H1 (cell line): Measurements from ENCODE around the gene HS6ST3. TPM values are rescaled to one million over a fixed set of nuclear protein-coding genes. Genes with fewer than 3 reads are reported as not detected.

Source experiments
- EP300 ChIP-seq, 2 experiments: IDR thresholded peaks; 1 replicate in 1 of 2; 2 replicates in 1 of 2; pipeline ENCODE4 v1.6.1; 2011 to 2012; ENCODE audit warnings: low read depth in 2 of 2, low read length in 2 of 2, mild to moderate bottlenecking in 2 of 2, borderline replicate concordance in 1 of 2, inconsistent platforms in 1 of 2, moderate library complexity in 1 of 2
- polyA plus RNA-seq, 7 experiments: library from polyadenylated mRNA; depleted of rRNA in 3 of 7; stranded (reverse) in 5 of 7; unstranded in 2 of 7; fragments of >200 nt in 5 of 7; fragments of 200-250 nt in 2 of 7; gene quantifications; 1 replicate in 5 of 7; 2 replicates in 1 of 7; 4 replicates in 1 of 7; pipeline versions ENCODE4 v1.2.1 to v1.2.3, GENCODE V29; 2011 to 2013; ENCODE audit warnings: missing spikeins in 2 of 7, mixed read lengths in 2 of 7
- total RNA-seq: library from RNA; stranded (reverse); fragmentation: NEBNext Ultra II Directional; extraction: Animal tissue kit (Norgen Biotek cat#: 25700); gene quantifications from 2 replicates; pipeline ENCODE4 v1.2.1, GENCODE V29; 2021

The HS6ST3 gene
- total and polyA plus RNA-seq, 2 of the 8 experiments (the other 6 are each of a cell fraction or from before 2014, with no cell fraction given): 0.45 to 1.2 TPM

DNA sequence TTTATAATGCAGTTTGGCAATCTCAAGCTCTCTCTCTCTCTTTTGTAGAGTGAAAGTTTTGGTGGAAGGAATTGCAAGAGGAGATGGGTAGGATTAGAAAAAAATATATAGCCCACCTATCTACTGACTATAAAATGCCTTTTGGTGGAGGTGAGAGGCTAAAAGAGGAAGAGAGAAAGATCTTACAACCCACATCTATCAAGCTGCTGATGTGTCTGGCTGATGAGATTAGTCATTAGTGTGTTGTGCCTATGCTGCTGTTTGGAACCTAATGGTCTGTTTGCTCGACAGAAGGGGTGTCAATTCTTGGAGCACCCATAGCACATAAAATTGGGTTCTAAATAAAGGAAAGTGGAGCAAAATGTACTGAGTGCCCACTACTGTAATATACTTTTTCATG, 411.0 kb downstream of the HS6ST3 start (continued):
- TF ChIP-seq EP300 (IDR thresholded peaks at IDR 0.05; ENCODE audit: borderline replicate concordance in 1 of 2, low read depth in 2 of 2, low read length in 2 of 2): no peak
